B cell (primary cell): ENCODE results near the gene FYN. TPM values are rescaled to one million over a fixed set of nuclear protein-coding genes. Genes with fewer than 3 reads are reported as not detected.

Experiments
- ATAC-seq: fragments of 200-7000 bp; cut with Tn5 transposase; one replicate; pipeline ENCODE4 v1.10.0; 2021; ENCODE audit warnings: low read depth, mild to moderate bottlenecking, moderate number of reproducible peaks, moderate library complexity
- CTCF ChIA-PET: fragments of 350-600 bp; sonication (Branson Sonifier 250); formaldehyde crosslinking; loops from one replicate; lab custom pipeline; 2021; ENCODE audit warnings: antibody characterized with exemption, inconsistent platforms; lab: Charles Lee
- POLR2A ChIA-PET: fragments of 350-600 bp; sonication (Branson Sonifier 250); formaldehyde crosslinking; loops from one replicate; lab custom pipeline; 2021; ENCODE audit warnings: antibody characterized with exemption; lab: Charles Lee
- DNase-seq: peaks from one replicate; pipeline ENCODE4 v3.0.0; 2013
- H2AFZ ChIP-seq: 2 replicates; pipeline ENCODE4 v1.6.1; 2012; ENCODE audit warnings: mild to moderate bottlenecking, low read depth, low read length; ENCODE audit not compliant: insufficient read depth, poor library complexity, severe bottlenecking
- H3K27ac ChIP-seq, 2 donors: 1 replicate in 1 of 2; 2 replicates in 1 of 2; pipeline ENCODE4 v1.5.1; 2012 to 2013; ENCODE audit warnings: low read length in 2 of 2, mild to moderate bottlenecking in 2 of 2, moderate library complexity in 1 of 2
- H3K27me3 ChIP-seq, 4 experiments: fragments of 200-600 bp in 1 of 4; sonication (generic) in 1 of 4; replicated peaks in 1 of 4; 1 replicate in 2 of 4; 2 replicates in 2 of 4; pipeline versions ENCODE4 v1.6.1 to v1.7.0; 2013 to 2016; ENCODE audit warnings: low read length in 3 of 4, mild to moderate bottlenecking in 2 of 4, mixed read lengths in 1 of 4, moderate library complexity in 1 of 4; ENCODE audit not compliant: insufficient read depth in 4 of 4, control insufficient read depth in 3 of 4; ENCODE audit errors: control extremely low read depth in 1 of 4
- H3K36me3 ChIP-seq, 2 experiments: replicated peaks in 1 of 2; 1 replicate in 1 of 2; 2 replicates in 1 of 2; pipeline versions ENCODE4 v1.6.1 to v1.7.1; 2013; ENCODE audit warnings: low read length in 1 of 2; ENCODE audit not compliant: insufficient read depth in 2 of 2, control insufficient read depth in 1 of 2; ENCODE audit errors: control extremely low read depth in 1 of 2, extremely low read depth in 1 of 2
- H3K4me1 ChIP-seq, 2 donors: fragments of 200-600 bp in 1 of 2; sonication (generic) in 1 of 2; 1 replicate in 1 of 2; 2 replicates in 1 of 2; pipeline versions ENCODE4 v1.5.1 to v1.6.1; 2013 to 2017; ENCODE audit warnings: low read length in 2 of 2; ENCODE audit not compliant: control insufficient read depth in 2 of 2, insufficient read depth in 2 of 2
- H3K4me2 ChIP-seq: replicated peaks from 2 replicates; pipeline ENCODE3; 2012; ENCODE audit warnings: mild to moderate bottlenecking, low read depth, low read length; ENCODE audit not compliant: poor library complexity, severe bottlenecking
- H3K4me3 ChIP-seq, 5 experiments: fragments of 200-600 bp in 1 of 5; sonication (generic) in 1 of 5; 1 replicate in 3 of 5; 2 replicates in 2 of 5; pipeline versions ENCODE4 v1.5.1 to v1.7.0; 2011 to 2016; ENCODE audit warnings: low read length in 4 of 5, mild to moderate bottlenecking in 4 of 5, low read depth in 2 of 5, control low read depth in 1 of 5, moderate library complexity in 1 of 5; ENCODE audit not compliant: insufficient read depth in 1 of 5; ENCODE audit errors: control extremely low read depth in 1 of 5, extremely low read depth in 1 of 5
- H3K79me2 ChIP-seq: fragments of 200-600 bp; sonication (generic); one replicate; pipeline ENCODE4 v1.6.0; 2016; ENCODE audit warnings: low read length; ENCODE audit not compliant: control insufficient read depth, insufficient read depth
- H3K9ac ChIP-seq: fragments of 200-600 bp; sonication (generic); 2 replicates; pipeline ENCODE4 v1.6.1; 2017; ENCODE audit warnings: mild to moderate bottlenecking, low read length, moderate library complexity
- H3K9me3 ChIP-seq, 3 donors: one replicate each; pipeline versions ENCODE4 v1.6.1 to v1.7.1; 2013; ENCODE audit warnings: low read length in 2 of 3; ENCODE audit not compliant: control insufficient read depth in 2 of 3, insufficient read depth in 1 of 3; ENCODE audit errors: control extremely low read depth in 1 of 3
- H4K20me1 ChIP-seq: 2 replicates; pipeline ENCODE4 v1.6.0; 2012; ENCODE audit warnings: mild to moderate bottlenecking, low read length; ENCODE audit not compliant: insufficient read depth, control insufficient read depth, poor library complexity, severe bottlenecking
- H3K27ac Mint-ChIP-seq: one replicate; pipeline ENCODE4 v1.8.0; 2021; ENCODE audit warnings: mixed read lengths
- H3K27me3 Mint-ChIP-seq: one replicate; pipeline ENCODE4 v1.8.0; 2021; ENCODE audit warnings: mixed read lengths
- H3K4me1 Mint-ChIP-seq: one replicate; pipeline ENCODE4 v1.8.0; 2021; ENCODE audit warnings: mixed read lengths
- H3K4me3 Mint-ChIP-seq: one replicate; pipeline ENCODE4 v1.8.0; 2021; ENCODE audit warnings: mixed read lengths
- H3K9me3 Mint-ChIP-seq: one replicate; pipeline ENCODE4 v1.8.0; 2022; ENCODE audit warnings: mixed read lengths; ENCODE audit not compliant: insufficient read depth
- EZH2 ChIP-seq: IDR thresholded peaks from 2 replicates; pipeline ENCODE4 v1.6.1; 2012; ENCODE audit warnings: borderline replicate concordance, low read depth, mild to moderate bottlenecking, moderate library complexity, low read length; ENCODE audit not compliant: insufficient read depth, poor library complexity, severe bottlenecking
- WGBS: methylation state at CpG from one replicate; pipeline ENCODE4 v1.1.5; 2013; ENCODE audit warnings: missing lambda C conversion rate; ENCODE audit not compliant: insufficient coverage; 5-methylcytosine and 5-hydroxymethylcytosine counted together
- intact Hi-C: fragments of 100-400 bp; cut with micrococcal nuclease; formaldehyde crosslinking; loops from one replicate; pipeline ENCODE4 v1.10.0; 2022
- polyA plus RNA-seq: library from polyadenylated mRNA; depleted of rRNA; stranded (reverse); fragments of >200 nt; gene quantifications from 2 replicates; pipeline ENCODE4 v1.2.3, GENCODE V29; 2012
- total RNA-seq, 2 donors: library from RNA; stranded (reverse); fragments of 120-200 nt in 1 of 2; gene quantifications; 1 replicate in 1 of 2; 2 replicates in 1 of 2; pipeline versions ENCODE4 v1.2.3 to v1.2.4, GENCODE V29; 2013 to 2022
- TF ChIP-seq, protein P1 (sequence below): fragments of 200-600 bp; IDR thresholded peaks from one replicate; pipeline ENCODE4 v1.8.0; 2022; ENCODE audit warnings: antibody characterized with exemption, mild to moderate bottlenecking

The FYN gene
- total and polyA plus RNA-seq, 2 donors (not counting 1 experiment from before 2014, with no cell fraction given): 54.1 to 94.0 TPM

DNA sequence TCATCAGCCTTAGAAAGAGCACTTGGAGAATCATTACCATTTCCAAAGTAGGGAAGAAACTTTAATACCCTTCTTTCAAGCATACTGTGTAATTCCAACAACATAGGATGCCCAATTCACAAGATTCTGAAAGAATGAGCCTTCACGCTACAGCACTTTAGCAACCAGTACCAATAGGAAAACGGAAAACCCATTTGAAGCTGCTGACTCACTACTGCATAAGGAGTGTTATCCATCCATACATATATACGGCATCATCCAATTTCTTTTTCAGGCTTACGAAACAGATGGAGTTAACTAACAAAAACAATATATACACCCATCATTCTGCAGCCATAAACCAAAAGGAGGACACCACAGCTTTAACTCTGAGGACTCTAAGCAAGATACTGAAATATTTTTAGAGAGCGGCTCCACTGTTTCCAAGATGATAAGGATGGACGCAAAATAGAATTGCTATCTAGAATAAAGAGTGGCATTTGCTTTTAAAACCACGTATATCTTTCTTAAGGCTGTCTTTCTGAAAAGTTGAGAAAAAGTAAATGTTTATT is 24.9 kb downstream of the FYN start:
- Mint-ChIP-seq H3K4me1 (peaks cover 64% of the 10 kb centered on the region), H3K27me3 (no peaks in the 10 kb centered on the region), H3K9me3 (no peaks in the 10 kb centered on the region), H3K27ac (no peak overlapping the region), H3K4me3 (no peak overlapping the region)
- no peak overlapping the region for H3K9ac ChIP-seq
- intact Hi-C loops: loop anchor here (5.0 to 10.0 kb wide), 2 partner anchors 86 to 124 kb away; no protein-coding TSS in a partner anchor
- no peak overlapping the region for H2AFZ ChIP-seq
- no peaks in the 10 kb centered on the region for H3K9me3 ChIP-seq
- ChIA-PET POLR2A (no interaction called here), CTCF (no interaction called here)
- no peak overlapping the region for H3K4me3 ChIP-seq
- H3K79me2 ChIP-seq: peaks cover 53% of the 10 kb centered on the region
- H3K27ac ChIP-seq: no peak overlapping the region
- H3K4me1 ChIP-seq: peaks cover 52 to 58% of the 10 kb centered on the region in 2 donors
- WGBS: 94% methylated on average over 4 of the region's 7 CpGs
- no peaks in the 10 kb centered on the region for H3K27me3 ChIP-seq
- H4K20me1 ChIP-seq: no peaks in the 10 kb centered on the region
- H3K4me2 ChIP-seq: no peak overlapping the region
- TF ChIP-seq, protein P1, sequence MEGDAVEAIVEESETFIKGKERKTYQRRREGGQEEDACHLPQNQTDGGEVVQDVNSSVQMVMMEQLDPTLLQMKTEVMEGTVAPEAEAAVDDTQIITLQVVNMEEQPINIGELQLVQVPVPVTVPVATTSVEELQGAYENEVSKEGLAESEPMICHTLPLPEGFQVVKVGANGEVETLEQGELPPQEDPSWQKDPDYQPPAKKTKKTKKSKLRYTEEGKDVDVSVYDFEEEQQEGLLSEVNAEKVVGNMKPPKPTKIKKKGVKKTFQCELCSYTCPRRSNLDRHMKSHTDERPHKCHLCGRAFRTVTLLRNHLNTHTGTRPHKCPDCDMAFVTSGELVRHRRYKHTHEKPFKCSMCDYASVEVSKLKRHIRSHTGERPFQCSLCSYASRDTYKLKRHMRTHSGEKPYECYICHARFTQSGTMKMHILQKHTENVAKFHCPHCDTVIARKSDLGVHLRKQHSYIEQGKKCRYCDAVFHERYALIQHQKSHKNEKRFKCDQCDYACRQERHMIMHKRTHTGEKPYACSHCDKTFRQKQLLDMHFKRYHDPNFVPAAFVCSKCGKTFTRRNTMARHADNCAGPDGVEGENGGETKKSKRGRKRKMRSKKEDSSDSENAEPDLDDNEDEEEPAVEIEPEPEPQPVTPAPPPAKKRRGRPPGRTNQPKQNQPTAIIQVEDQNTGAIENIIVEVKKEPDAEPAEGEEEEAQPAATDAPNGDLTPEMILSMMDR: no peak
- no peak for TF ChIP-seq EZH2
- H3K36me3 ChIP-seq: no peaks in the 10 kb centered on the region
- no peak for DNase-seq
- ATAC-seq: no peak
